Lung (tissue), 12 donors: ENCODE results near the gene ERC2. TPM values are rescaled to one million over a fixed set of nuclear protein-coding genes. Genes with fewer than 3 reads are reported as not detected.

ENCODE experiments used
- ATAC-seq: fragments of 200-7000 bp; cut with Tn5 transposase; one replicate; pipeline ENCODE4 v1.9.1; 2020; ENCODE audit warnings: moderate number of reproducible peaks; ENCODE audit not compliant: insufficient read depth, low FRiP score
- DNase-seq, 3 donors: peaks; one replicate each; pipeline ENCODE4 v3.0.0-alpha.2; 2013 to 2017
- H3K27ac ChIP-seq, 2 donors: one replicate each; pipeline ENCODE4 v1.5.1; 2013; ENCODE audit warnings: mild to moderate bottlenecking in 2 of 2, moderate library complexity in 2 of 2, control low read depth in 1 of 2, inconsistent platforms in 1 of 2, low read depth in 1 of 2, low read length in 1 of 2
- H3K27me3 ChIP-seq, 3 donors: one replicate each; pipeline ENCODE4 v1.5.1; 2013; ENCODE audit warnings: low read length in 2 of 3; ENCODE audit not compliant: control insufficient read depth in 3 of 3, insufficient read depth in 3 of 3
- H3K36me3 ChIP-seq, 4 donors: one replicate each; pipeline ENCODE4 v1.5.1; 2013; ENCODE audit warnings: low read length in 4 of 4, mild to moderate bottlenecking in 1 of 4, moderate library complexity in 1 of 4; ENCODE audit not compliant: control insufficient read depth in 4 of 4, insufficient read depth in 4 of 4
- H3K4me1 ChIP-seq, 5 donors: one replicate each; pipeline ENCODE4 v1.5.1; 2013; ENCODE audit warnings: low read length in 5 of 5, mild to moderate bottlenecking in 2 of 5, moderate library complexity in 1 of 5; ENCODE audit not compliant: control insufficient read depth in 5 of 5, insufficient read depth in 5 of 5
- H3K4me3 ChIP-seq: one replicate; pipeline ENCODE4 v1.5.1; 2013; ENCODE audit warnings: mild to moderate bottlenecking, control low read depth, moderate library complexity
- H3K9ac ChIP-seq, 2 donors: one replicate each; pipeline ENCODE4 v1.5.1; 2013; ENCODE audit warnings: low read length in 2 of 2, control low read depth in 1 of 2; ENCODE audit not compliant: insufficient read depth in 1 of 2
- H3K9me3 ChIP-seq, 4 donors: one replicate each; pipeline ENCODE4 v1.5.1; 2013; ENCODE audit warnings: low read length in 3 of 4, mild to moderate bottlenecking in 1 of 4, moderate library complexity in 1 of 4; ENCODE audit not compliant: control insufficient read depth in 4 of 4, insufficient read depth in 3 of 4
- CTCF ChIP-seq: IDR thresholded peaks from 2 replicates; pipeline ENCODE4 v1.5.1; 2012; ENCODE audit warnings: mild to moderate bottlenecking; ENCODE audit errors: control extremely low read depth, extremely low read depth
- WGBS, 2 donors: extraction: QIAGEN DNeasy Blood & Tissue Kit; methylation state at CpG; one replicate each; pipeline ENCODE4 v1.1.7; 2013; 5-methylcytosine and 5-hydroxymethylcytosine counted together
- polyA plus RNA-seq, 2 donors: library from polyadenylated mRNA; stranded (reverse); fragments of 200-250 nt; gene quantifications; one replicate each; pipeline ENCODE4 v1.2.1, GENCODE V29; 2013
- total RNA-seq, 2 donors: library from RNA; depleted of rRNA in 1 of 2; stranded (reverse); fragments of >200 nt in 1 of 2; gene quantifications; one replicate each; pipeline ENCODE4 v1.2.1, GENCODE V29; 2014 to 2021
- donor health status: control.
- donor health status: control.
- donor health status: Bipolar disorder and iron deficiency.
- donor health status: healthy.
- donor health status: DM: yes; HTN: yes; CAD: no.

ERC2 gene
- total and polyA plus RNA-seq, 4 donors = 0.20 to 3.5 (median 0.97) TPM

- H3K36me3 ChIP-seq = no peaks in the 10 kb centered on the region
- WGBS, 2 donors = 52 to 68% methylated on average over 1 of the region's 1 CpG
- ATAC-seq (no peak), DNase-seq (no peak)
- no peak overlapping the region for H3K4me3 ChIP-seq
- no peak for TF ChIP-seq CTCF
- peaks cover 0 to 2% (median 0%) of the 10 kb centered on the region in 4 donors for H3K9me3 ChIP-seq
- no peaks in the 10 kb centered on the region for H3K27me3 ChIP-seq
- no peaks in the 10 kb centered on the region for H3K4me1 ChIP-seq
- H3K9ac ChIP-seq = no peak overlapping the region
- H3K27ac ChIP-seq = no peak overlapping the region
Observed at GRCh38 chr3:56351537-56351936, 116.7 kb downstream of the ERC2 start.

- Histone ChIP-seq H3K4me3 (no peak overlapping the region), H3K27me3 (peaks cover 0 to 5% (median 0%) of the 10 kb centered on the region in 3 donors), H3K27ac (no peak overlapping the region), H3K36me3 (no peaks in the 10 kb centered on the region), H3K9me3 (peaks cover 0 to 4% (median 0%) of the 10 kb centered on the region in 4 donors), H3K4me1 (no peaks in the 10 kb centered on the region), H3K9ac (no peak overlapping the region)
- 27 to 35% methylated on average over 5 of the region's 5 CpGs for WGBS, 2 donors
- no peak for TF ChIP-seq CTCF
- ATAC-seq (no peak), DNase-seq (peak; percentile 16 to 37 (median 19))
Observed at GRCh38 chr3:56347219-56347871, 120.9 kb downstream of the ERC2 start.

- no peak for TF ChIP-seq CTCF
- ATAC-seq = no peak
- 44 to 63% methylated on average over 2 of the region's 2 CpGs for WGBS, 2 donors
- Histone ChIP-seq H3K36me3 (no peaks in the 10 kb centered on the region), H3K9ac (no peak overlapping the region), H3K9me3 (peaks cover 0 to 5% (median 0%) of the 10 kb centered on the region in 4 donors), H3K4me1 (no peaks in the 10 kb centered on the region), H3K4me3 (no peak overlapping the region), H3K27me3 (peaks cover 0 to 6% (median 0%) of the 10 kb centered on the region in 3 donors), H3K27ac (no peak overlapping the region)
- DNase-seq = no peak
Observed at GRCh38 chr3:56342475-56342874, 125.8 kb downstream of the ERC2 start.

- Histone ChIP-seq H3K27ac (no peak overlapping the region), H3K27me3 (peaks cover 0 to 2% (median 0%) of the 10 kb centered on the region in 3 donors), H3K9ac (no peak overlapping the region), H3K36me3 (no peaks in the 10 kb centered on the region), H3K4me3 (no peak overlapping the region), H3K4me1 (no peaks in the 10 kb centered on the region), H3K9me3 (peaks cover 0 to 2% (median 0%) of the 10 kb centered on the region in 4 donors)
- DNase-seq (no peak), ATAC-seq (no peak)
- no peak for TF ChIP-seq CTCF
- 45 to 53% methylated on average over 4 of the region's 4 CpGs for WGBS, 2 donors
Observed at GRCh38 chr3:56339671-56340070, 128.6 kb downstream of the ERC2 start.
